NB4 (cell line): ENCODE results near the gene ADSL.

Experiments
- DNase-seq: peaks from one replicate; pipeline ENCODE4 v3.0.0; 2010; ENCODE audit warnings: low read depth
- H3K4me3 ChIP-seq: one replicate; pipeline ENCODE4 v1.5.1; 2011; ENCODE audit warnings: mild to moderate bottlenecking, low read depth, low read length, moderate library complexity
- MAX ChIP-seq: IDR thresholded peaks from 2 replicates; pipeline ENCODE4 v1.6.1; 2011; ENCODE audit warnings: low read depth, low read length
- MYC ChIP-seq: IDR thresholded peaks from 2 replicates; pipeline ENCODE4 v1.6.1; 2011; ENCODE audit warnings: low read depth, low read length
- POLR2A ChIP-seq: IDR thresholded peaks from 2 replicates; pipeline ENCODE4 v1.6.1; 2011; ENCODE audit warnings: mild to moderate bottlenecking; ENCODE audit not compliant: insufficient read length; ENCODE audit errors: extremely low read depth
- TF ChIP-seq, protein P1 (sequence below): IDR thresholded peaks from one replicate; pipeline ENCODE4 v1.5.1; 2012; ENCODE audit warnings: low read depth, low read length

ADSL gene

DNA sequence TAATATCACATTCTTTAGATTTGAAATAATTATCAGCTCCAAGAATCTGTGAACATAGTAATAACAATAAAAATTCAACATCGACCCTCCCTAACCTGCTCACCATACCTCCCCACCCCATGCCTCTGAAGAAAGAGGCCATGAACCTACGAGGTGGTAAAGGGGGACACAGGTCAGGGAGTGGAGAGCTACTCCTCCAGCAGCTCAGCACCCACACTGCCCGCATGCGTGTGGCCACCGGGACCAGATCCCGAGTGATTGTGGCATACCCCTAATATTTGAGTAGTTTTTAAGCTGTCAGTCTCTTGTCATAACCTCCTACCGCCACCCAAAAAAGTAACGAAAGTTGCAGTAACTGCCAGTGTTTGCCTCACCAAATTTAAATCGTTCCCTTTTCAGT, 16.8 kb upstream of the ADSL start:
- TF ChIP-seq MYC: no peak
- TF ChIP-seq POLR2A: no peak
- TF ChIP-seq MAX: no peak
- TF ChIP-seq, protein P1, sequence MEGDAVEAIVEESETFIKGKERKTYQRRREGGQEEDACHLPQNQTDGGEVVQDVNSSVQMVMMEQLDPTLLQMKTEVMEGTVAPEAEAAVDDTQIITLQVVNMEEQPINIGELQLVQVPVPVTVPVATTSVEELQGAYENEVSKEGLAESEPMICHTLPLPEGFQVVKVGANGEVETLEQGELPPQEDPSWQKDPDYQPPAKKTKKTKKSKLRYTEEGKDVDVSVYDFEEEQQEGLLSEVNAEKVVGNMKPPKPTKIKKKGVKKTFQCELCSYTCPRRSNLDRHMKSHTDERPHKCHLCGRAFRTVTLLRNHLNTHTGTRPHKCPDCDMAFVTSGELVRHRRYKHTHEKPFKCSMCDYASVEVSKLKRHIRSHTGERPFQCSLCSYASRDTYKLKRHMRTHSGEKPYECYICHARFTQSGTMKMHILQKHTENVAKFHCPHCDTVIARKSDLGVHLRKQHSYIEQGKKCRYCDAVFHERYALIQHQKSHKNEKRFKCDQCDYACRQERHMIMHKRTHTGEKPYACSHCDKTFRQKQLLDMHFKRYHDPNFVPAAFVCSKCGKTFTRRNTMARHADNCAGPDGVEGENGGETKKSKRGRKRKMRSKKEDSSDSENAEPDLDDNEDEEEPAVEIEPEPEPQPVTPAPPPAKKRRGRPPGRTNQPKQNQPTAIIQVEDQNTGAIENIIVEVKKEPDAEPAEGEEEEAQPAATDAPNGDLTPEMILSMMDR: no peak
- DNase-seq: no peak
- no peak overlapping the region for H3K4me3 ChIP-seq

DNA sequence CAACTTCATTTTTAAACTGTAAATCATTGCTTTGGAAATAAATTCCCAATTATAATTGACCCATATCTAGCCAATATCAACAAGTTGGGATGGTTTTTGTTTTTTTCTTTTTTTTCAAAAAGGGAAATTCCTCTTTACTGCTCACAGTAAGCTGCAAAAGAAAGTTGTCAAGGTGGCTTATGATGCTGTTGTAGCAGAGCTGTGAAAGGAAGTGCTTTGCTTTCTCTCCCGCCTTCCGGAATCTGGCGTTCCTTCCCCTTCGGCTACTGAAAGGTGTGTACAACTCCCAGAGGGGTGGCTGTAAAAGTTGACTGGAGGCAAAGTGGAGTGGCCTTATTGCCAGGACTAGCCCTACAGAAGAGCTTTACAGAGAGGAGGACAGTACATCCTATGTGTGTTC, 16.2 kb upstream of the ADSL start:
- no peak for DNase-seq
- TF ChIP-seq, protein P1: no peak
- no peak for TF ChIP-seq MAX
- no peak for TF ChIP-seq MYC
- no peak for TF ChIP-seq POLR2A
- H3K4me3 ChIP-seq: no peak overlapping the region

GRCh38 chr22:40330615-40331014, 15.7 kb upstream of the ADSL start:
- TF ChIP-seq MAX (no peak), MYC (no peak), POLR2A (no peak)
- TF ChIP-seq, protein P1: no peak
- no peak for DNase-seq
- no peak overlapping the region for H3K4me3 ChIP-seq

DNA sequence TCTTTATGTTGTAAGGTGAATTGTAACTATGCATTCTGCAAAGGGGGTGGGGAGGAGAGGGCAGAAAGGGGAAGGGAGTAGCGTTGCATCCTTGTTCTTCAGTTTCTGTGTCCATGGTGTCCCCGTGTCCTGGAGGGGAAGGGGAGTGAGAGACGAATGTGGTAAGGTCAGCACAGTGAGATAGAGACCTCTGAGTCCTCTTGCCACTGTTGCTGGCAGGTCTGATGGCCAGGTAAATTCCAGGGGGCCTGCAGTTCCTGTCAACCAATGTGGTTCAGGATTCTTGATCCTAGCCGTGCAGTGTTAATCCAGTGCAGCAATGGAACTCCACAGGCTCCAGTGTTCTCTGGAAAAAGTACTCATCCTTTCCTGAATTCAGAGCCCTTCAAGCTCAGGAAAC, 14.6 kb upstream of the ADSL start:
- TF ChIP-seq, protein P1: no peak
- no peak for TF ChIP-seq MAX
- no peak for TF ChIP-seq POLR2A
- TF ChIP-seq MYC: no peak
- DNase-seq: no peak
- no peak overlapping the region for H3K4me3 ChIP-seq

GRCh38 chr22:40332319-40332781, 13.9 kb upstream of the ADSL start:
- TF ChIP-seq POLR2A: no peak
- TF ChIP-seq MAX: no peak
- TF ChIP-seq MYC: no peak
- TF ChIP-seq, protein P1: no peak
- H3K4me3 ChIP-seq: no peak overlapping the region
- DNase-seq: no peak

- DNase-seq: no peak
- no peak overlapping the region for H3K4me3 ChIP-seq
Observed at GRCh38 chr22:40334060-40334459, 12.2 kb upstream of the ADSL start.

More at GRCh38 chr22:40334060-40334459, 12.2 kb upstream of the ADSL start:
- TF ChIP-seq MYC: no peak
- no peak for TF ChIP-seq MAX
- TF ChIP-seq, protein P1: no peak
- TF ChIP-seq POLR2A: no peak
